Measurements from ENCODE around the gene TEX51. TPM values are rescaled to one million over a fixed set of nuclear protein-coding genes. Genes with fewer than 3 reads are reported as not detected.

Gene TEX51
- total RNA-seq, 2 donors from 2014 or later: not detected

DNA sequence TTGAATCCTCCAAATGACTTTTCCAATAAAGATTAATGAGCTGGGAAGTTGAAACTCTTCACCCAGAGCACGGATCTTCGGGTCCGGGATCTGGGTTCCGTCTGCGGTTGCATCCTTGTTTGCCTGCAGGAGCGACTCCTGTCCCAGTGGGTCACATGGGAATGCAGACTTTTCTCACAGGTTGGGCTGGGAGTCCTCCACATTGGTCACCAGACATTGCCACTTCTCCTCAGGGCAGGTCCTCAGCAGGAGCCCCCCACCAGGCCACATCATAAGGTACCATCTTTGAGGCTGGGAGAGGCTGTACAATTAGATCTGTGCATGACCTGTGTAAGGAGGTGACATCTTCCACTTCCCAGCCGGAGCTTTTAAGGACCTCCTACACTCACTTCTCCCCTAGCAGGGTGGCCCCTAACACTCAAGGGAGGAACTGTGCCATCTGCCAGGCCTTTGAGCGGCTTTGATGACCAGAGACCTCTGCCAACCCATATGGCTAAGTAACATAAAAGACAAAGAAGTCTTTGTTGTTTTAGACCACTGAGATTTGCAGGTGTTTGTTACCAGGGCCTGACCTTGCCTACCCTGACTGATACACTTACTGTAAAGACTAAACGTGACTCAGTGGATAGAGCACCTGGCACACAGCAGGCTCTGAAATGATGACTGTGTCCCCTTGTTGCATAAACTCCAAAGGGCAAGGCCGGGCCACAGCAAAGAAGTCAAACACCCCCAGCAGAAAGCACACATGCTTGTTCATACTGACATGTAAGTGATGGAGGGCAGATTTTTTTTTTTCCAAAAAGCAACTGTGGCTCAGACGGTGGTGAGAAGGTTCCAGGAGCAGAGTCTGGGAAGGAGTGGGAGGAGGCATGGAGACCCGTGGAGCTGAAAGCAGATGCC is 7.9 kb upstream of the TEX51 start:
- no peak for ATAC-seq
- intact Hi-C loops (cut with DNase I): no loop called here
- no peak for DNase-seq

GRCh38 chr2:126891681-126892500 is 6.8 kb upstream of the TEX51 start:
- intact Hi-C loops (cut with DNase I): no loop called here
- DNase-seq: no peak
- no peak for ATAC-seq

DNA sequence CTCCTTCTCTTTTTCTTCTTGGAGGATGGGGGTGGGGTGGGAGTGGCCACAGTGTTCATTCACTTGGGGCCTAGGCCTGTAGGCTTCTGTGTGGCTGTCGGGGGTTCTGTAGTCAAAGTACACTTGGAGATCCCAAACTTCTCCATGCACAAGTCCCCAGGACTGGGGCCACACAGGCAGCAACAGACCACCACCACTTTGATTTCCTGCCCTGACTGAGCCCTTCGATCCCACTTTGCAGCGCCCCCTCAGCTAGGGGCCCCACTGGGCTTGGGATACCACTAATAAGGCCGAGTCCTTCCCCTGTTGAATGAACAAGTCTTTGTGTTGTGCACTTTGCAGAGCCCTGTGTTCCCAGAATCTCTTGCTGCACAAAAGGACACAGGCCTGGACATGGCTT is 5.5 kb upstream of the TEX51 start:
- ATAC-seq (no peak), DNase-seq (no peak)
- intact Hi-C loops (cut with DNase I): no loop called here

- intact Hi-C loops (cut with DNase I): no loop called here
- DNase-seq (no peak), ATAC-seq (no peak)
Measured at GRCh38 chr2:126893606-126894005, 5.1 kb upstream of the TEX51 start.

- ATAC-seq (no peak), DNase-seq (no peak)
- intact Hi-C loops (cut with DNase I): no loop called here
Measured at GRCh38 chr2:126894082-126894481, 4.6 kb upstream of the TEX51 start.

DNA sequence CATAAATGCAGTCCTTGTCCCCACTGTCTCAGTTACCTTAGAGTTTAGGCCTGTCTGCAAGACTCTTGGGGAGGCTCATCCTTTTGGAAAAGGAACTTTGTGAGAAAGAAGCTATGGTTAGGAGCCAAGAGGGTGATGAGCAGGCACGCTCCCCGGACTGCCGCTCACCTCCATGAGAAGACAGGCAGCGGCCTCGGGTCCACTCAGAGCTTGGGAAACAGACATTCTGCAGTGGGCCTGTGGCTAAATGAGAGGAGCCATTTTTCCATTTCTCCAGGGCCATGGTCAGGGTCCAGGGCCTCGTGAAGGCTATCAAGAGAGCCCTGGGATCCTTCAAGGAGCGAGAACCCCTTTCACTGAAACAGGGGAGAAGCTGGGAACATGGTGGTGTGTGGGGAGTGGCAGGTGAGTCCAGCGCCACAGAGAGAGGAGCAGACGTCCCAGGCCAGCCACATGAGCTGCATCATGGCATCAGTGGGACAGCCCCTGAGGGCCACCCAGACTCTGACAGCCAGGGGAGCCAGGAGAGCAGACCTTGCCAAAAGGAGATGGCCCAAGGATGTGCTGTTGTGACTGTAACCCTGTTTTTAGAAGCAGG is 4.0 kb upstream of the TEX51 start:
- intact Hi-C loops (cut with DNase I): no loop called here
- ATAC-seq (no peak), DNase-seq (no peak)

- ATAC-seq (no peak), DNase-seq (no peak)
- intact Hi-C loops (cut with DNase I): no loop called here
Measured at GRCh38 chr2:126895336-126895735, 3.4 kb upstream of the TEX51 start.

GRCh38 chr2:126896471-126896870 is 2.2 kb upstream of the TEX51 start:
- DNase-seq (no peak), ATAC-seq (no peak)
- intact Hi-C loops (cut with DNase I): no loop called here

DNA sequence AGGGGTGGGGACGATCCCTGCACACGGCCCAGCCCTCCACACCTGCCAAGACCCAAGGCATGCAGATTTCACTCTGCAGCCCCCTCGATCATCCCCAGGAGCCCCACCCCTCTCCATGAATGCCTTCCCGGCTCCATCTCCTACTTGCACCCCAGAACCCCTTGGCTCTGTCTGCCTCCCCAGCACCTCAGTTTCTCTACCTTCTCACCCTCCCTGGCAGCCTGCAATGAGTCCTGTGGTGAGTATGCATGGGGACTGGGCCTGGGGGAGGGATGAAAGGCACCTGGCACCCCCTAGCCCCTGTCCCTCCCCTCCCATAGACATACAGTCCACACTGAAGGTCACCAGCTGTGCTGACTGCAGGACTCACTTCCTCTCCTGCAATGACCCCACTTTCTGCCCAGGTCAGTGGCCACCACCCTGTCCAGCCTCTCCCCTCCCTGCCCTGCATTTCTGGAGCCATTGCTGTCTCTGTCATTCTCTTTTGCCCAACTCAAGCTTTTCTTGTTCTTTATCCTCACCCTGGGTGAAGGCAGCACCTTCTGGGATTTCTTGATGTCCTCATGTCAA is 1.0 kb downstream of the TEX51 start:
- ATAC-seq (no peak), DNase-seq (no peak)
- intact Hi-C loops (cut with DNase I): no loop called here

DNA sequence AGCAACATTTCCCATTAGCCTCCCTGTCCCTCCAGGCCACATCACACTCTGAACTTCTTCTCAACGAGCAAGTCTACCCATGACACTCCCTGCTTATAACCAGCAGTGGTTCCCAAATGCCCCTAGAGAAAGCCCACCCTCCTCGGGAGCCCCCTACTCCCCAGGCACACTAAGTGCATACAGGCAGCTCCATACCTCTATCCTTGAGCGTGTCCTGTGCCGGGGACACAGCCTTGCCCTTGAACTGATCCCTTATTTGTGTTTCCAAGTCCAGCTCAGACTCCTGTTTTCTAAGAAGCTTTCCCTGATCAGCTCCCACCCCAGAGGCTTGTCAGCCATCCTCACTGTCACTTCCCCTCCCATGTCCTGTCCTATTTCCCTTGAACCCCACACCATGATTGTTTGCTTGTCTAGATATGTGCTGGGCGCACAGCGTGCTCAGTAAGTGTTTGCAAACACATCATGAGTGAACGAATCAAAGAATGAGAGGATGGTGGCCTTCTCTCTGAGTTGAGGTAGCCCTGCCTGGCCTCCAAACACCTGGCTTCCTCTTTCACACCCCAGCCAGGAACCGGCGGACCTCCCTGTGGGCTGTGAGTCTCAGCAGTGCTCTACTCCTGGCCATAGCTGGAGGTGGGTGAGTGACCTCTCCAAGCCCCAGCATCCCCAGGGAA is 2.1 kb downstream of the TEX51 start:
- DNase-seq (no peak), ATAC-seq (no peak)
- intact Hi-C loops (cut with DNase I): no loop called here

- ATAC-seq (no peak), DNase-seq (no peak)
- intact Hi-C loops (cut with DNase I): no loop called here
Measured at GRCh38 chr2:126901459-126901858, 2.8 kb downstream of the TEX51 start.

GRCh38 chr2:126902152-126902835 is 3.6 kb downstream of the TEX51 start:
- intact Hi-C loops (cut with DNase I): no loop called here
- ATAC-seq (no peak), DNase-seq (no peak)

- intact Hi-C loops (cut with DNase I): no loop called here
- no peak for ATAC-seq
- no peak for DNase-seq
Measured at GRCh38 chr2:126902859-126903258, 4.2 kb downstream of the TEX51 start.

DNA sequence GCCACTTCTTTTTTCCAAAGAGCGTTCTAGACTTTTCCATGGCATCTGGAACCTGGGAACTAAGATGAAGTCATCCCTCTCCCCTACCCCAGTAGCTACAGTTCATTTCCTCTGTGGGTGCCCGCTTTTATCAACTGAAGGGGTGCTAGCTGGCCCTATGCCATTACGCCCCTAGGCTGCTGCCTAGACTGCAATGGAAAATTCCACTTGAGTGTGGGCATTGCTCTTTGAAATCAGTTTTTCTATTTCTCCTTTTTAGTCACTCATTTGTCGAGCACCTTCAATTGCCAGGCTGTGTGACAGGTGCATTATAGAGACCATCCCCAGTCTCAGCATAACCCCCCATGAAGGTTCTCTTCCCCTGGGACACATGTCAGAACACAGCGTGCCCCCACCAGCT is 7.3 kb downstream of the TEX51 start:
- DNase-seq (no peak), ATAC-seq (no peak)
- intact Hi-C loops (cut with DNase I): no loop called here

GRCh38 chr2:126906781-126907180 is 8.1 kb downstream of the TEX51 start:
- ATAC-seq (no peak), DNase-seq (no peak)
- intact Hi-C loops (cut with DNase I): no loop called here

- intact Hi-C loops (cut with DNase I): no loop called here
- no peak for DNase-seq
- no peak for ATAC-seq
Measured at GRCh38 chr2:126907671-126908070, 9.0 kb downstream of the TEX51 start.

DNA sequence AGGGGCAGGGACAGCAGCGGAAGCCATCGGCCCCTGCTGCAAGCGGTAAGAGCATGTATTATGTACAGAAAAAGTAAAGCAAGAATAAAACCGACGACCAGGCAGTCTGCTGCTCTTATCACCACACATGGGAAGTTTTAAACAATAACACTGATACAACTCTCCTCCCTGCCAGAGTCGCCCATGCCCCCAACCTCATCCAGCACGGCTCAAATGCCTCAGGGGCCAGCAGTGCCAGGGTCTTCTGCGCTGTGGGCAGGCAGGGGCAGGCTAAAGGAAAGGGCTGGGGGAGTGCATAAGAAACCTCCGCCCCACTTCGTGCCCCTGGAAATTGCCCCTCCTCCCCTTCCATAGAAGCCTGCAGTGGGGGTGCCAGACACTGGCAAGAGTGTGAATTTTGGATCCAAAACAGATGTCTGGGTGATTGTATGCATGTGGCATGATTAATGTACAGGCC is 10.1 kb downstream of the TEX51 start:
- ATAC-seq (no peak), DNase-seq (no peak)
- intact Hi-C loops (cut with DNase I): no loop called here

DNA sequence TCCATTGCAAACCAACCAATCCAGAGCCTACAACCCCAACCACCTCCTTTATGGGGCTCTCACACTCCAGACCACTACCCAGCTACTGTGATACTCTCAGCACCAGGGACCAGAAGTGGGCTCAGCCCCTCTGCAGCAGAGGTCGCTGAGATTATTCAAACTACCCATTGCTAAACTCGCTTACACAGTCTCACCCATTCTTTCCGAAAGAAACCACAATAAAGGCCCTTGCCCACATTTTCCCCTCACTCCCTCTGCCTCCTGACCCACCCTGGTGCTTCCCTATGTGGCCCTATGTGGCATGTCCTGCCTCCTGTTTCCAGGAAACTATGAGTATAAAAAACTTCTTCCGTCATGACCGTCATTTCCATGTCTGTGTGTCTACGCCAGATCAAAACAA is 10.7 kb downstream of the TEX51 start:
- no peak for DNase-seq
- intact Hi-C loops (cut with DNase I): no loop called here
- no peak for ATAC-seq

- DNase-seq (no peak), ATAC-seq (no peak)
- intact Hi-C loops (cut with DNase I): no loop called here
Measured at GRCh38 chr2:126909781-126910180, 11.1 kb downstream of the TEX51 start.
